ENCODE measurements around the gene CEP44.

- TF ChIP-seq CTCF (IDR thresholded peaks at IDR 0.05; ENCODE audit: low read depth, low read length, missing input control) (no peak), RAD21 (IDR thresholded peaks at IDR 0.05) (no peak), MAX (IDR thresholded peaks at IDR 0.05) (no peak), HNF4A (conservative IDR thresholded peaks at IDR 0.05) (no peak), TAF1 (conservative IDR thresholded peaks at IDR 0.05) (no peak), GABPA (IDR thresholded peaks at IDR 0.05 in 1 of 2, conservative IDR thresholded peaks at IDR 0.05 in 1 of 2) (no peak), JUND (IDR thresholded peaks at IDR 0.05) (no peak), FOXA1 (IDR thresholded peaks at IDR 0.05) (no peak), YY1 (IDR thresholded peaks at IDR 0.05) (no peak), EGR1 (IDR thresholded peaks at IDR 0.05; ENCODE audit: low read depth in 2 of 2) (no peak), SP1 (IDR thresholded peaks at IDR 0.05) (no peak), RXRA (IDR thresholded peaks at IDR 0.05) (no peak)
- TF ChIP-seq, protein P1, sequence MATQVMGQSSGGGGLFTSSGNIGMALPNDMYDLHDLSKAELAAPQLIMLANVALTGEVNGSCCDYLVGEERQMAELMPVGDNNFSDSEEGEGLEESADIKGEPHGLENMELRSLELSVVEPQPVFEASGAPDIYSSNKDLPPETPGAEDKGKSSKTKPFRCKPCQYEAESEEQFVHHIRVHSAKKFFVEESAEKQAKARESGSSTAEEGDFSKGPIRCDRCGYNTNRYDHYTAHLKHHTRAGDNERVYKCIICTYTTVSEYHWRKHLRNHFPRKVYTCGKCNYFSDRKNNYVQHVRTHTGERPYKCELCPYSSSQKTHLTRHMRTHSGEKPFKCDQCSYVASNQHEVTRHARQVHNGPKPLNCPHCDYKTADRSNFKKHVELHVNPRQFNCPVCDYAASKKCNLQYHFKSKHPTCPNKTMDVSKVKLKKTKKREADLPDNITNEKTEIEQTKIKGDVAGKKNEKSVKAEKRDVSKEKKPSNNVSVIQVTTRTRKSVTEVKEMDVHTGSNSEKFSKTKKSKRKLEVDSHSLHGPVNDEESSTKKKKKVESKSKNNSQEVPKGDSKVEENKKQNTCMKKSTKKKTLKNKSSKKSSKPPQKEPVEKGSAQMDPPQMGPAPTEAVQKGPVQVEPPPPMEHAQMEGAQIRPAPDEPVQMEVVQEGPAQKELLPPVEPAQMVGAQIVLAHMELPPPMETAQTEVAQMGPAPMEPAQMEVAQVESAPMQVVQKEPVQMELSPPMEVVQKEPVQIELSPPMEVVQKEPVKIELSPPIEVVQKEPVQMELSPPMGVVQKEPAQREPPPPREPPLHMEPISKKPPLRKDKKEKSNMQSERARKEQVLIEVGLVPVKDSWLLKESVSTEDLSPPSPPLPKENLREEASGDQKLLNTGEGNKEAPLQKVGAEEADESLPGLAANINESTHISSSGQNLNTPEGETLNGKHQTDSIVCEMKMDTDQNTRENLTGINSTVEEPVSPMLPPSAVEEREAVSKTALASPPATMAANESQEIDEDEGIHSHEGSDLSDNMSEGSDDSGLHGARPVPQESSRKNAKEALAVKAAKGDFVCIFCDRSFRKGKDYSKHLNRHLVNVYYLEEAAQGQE (IDR thresholded peaks at IDR 0.05): no peak
- TF ChIP-seq, protein P2, sequence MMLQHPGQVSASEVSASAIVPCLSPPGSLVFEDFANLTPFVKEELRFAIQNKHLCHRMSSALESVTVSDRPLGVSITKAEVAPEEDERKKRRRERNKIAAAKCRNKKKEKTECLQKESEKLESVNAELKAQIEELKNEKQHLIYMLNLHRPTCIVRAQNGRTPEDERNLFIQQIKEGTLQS (IDR thresholded peaks at IDR 0.05): no peak
Measured at GRCh38 chr4:174292473-174292872, 8.8 kb downstream of the CEP44 start.

Data from liver (tissue), 3 donors.